ENCODE data around the gene THAP7. TPM values are rescaled to one million over a fixed set of nuclear protein-coding genes. Genes with fewer than 3 reads are reported as not detected.

THAP7 gene
- total RNA-seq, 6 donors from 2014 or later, result 18.9 to 52.4 (median 32.0) TPM

DNA sequence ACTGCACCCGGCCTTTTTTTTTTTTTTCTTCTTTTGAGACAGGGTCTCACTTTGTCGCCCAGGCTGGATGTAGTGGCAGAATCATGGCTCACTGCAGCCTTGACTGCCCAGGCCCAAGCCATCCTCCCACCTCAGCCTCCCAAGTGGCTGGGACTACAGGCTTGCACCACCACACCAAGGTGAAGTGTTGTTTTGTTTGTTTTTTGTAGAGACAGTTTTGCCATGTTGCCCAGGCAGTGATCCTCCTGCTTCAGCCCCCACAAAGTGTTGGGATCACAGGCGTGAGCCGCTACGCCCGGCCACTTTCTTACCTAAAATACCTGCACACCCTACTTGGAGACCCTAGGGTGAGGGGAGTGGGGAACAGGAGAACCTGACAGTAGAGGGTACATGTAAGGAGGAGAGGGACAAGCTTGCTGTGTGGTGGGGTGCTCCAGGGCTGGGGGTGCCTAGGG, 39.4 kb downstream of the THAP7 start:
- H3K27me3 ChIP-seq, result peaks cover 0 to 10% (median 3%) of the 10 kb centered on the region in 4 donors
- peaks cover 14 to 31% (median 18%) of the 10 kb centered on the region in 4 donors for H3K4me1 ChIP-seq
- no peak for DNase-seq
- WGBS, 2 donors, result 95 to 97% methylated on average over 6 of the region's 6 CpGs
- no peak for ATAC-seq (ENCODE audit: low FRiP score in 2 of 2)
- TF ChIP-seq POLR2AphosphoS5 (IDR thresholded peaks at IDR 0.05) (no peak), EP300 (IDR thresholded peaks at IDR 0.05) (no peak), POLR2A (IDR thresholded peaks at IDR 0.05) (no peak)
- TF ChIP-seq, protein P1, sequence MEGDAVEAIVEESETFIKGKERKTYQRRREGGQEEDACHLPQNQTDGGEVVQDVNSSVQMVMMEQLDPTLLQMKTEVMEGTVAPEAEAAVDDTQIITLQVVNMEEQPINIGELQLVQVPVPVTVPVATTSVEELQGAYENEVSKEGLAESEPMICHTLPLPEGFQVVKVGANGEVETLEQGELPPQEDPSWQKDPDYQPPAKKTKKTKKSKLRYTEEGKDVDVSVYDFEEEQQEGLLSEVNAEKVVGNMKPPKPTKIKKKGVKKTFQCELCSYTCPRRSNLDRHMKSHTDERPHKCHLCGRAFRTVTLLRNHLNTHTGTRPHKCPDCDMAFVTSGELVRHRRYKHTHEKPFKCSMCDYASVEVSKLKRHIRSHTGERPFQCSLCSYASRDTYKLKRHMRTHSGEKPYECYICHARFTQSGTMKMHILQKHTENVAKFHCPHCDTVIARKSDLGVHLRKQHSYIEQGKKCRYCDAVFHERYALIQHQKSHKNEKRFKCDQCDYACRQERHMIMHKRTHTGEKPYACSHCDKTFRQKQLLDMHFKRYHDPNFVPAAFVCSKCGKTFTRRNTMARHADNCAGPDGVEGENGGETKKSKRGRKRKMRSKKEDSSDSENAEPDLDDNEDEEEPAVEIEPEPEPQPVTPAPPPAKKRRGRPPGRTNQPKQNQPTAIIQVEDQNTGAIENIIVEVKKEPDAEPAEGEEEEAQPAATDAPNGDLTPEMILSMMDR (IDR thresholded peaks at IDR 0.05), result no peak
- no peak overlapping the region for H3K4me3 ChIP-seq
- no peak overlapping the region for H3K27ac ChIP-seq
- no peaks in the 10 kb centered on the region for H3K36me3 ChIP-seq
- H3K9me3 ChIP-seq, result no peaks in the 10 kb centered on the region

DNA sequence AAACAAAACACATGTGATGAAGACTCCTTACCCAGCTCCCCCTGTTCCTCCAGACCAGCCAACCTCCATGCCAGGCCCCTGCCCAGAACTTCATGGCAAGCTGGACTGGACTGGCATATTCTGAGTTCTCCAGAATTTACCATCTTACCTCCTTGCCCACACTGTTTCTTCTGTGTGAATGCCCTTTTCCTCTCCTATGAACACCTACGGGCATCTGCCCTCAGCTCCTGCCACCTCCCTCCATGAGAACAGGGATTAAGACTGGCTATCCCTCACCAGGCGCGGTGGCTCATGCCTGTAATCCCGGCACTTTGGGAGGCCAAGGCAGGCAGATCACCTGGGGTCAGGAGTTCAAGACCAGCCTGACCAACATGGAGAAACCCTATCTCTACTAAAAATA, 41.3 kb downstream of the THAP7 start:
- Histone ChIP-seq H3K4me3 (no peak overlapping the region), H3K36me3 (no peaks in the 10 kb centered on the region), H3K9me3 (no peaks in the 10 kb centered on the region), H3K27ac (no peak overlapping the region), H3K4me1 (peaks cover 23 to 46% (median 29%) of the 10 kb centered on the region in 4 donors), H3K27me3 (peaks cover 0 to 10% (median 3%) of the 10 kb centered on the region in 4 donors)
- 84 to 88% methylated on average over 4 of the region's 4 CpGs for WGBS, 2 donors
- ATAC-seq (ENCODE audit: low FRiP score in 2 of 2) (no peak), DNase-seq (no peak)
- TF ChIP-seq POLR2A (IDR thresholded peaks at IDR 0.05) (no peak), POLR2AphosphoS5 (IDR thresholded peaks at IDR 0.05) (no peak), EP300 (IDR thresholded peaks at IDR 0.05) (no peak)
- TF ChIP-seq, protein P1 (IDR thresholded peaks at IDR 0.05), result no peak

DNA sequence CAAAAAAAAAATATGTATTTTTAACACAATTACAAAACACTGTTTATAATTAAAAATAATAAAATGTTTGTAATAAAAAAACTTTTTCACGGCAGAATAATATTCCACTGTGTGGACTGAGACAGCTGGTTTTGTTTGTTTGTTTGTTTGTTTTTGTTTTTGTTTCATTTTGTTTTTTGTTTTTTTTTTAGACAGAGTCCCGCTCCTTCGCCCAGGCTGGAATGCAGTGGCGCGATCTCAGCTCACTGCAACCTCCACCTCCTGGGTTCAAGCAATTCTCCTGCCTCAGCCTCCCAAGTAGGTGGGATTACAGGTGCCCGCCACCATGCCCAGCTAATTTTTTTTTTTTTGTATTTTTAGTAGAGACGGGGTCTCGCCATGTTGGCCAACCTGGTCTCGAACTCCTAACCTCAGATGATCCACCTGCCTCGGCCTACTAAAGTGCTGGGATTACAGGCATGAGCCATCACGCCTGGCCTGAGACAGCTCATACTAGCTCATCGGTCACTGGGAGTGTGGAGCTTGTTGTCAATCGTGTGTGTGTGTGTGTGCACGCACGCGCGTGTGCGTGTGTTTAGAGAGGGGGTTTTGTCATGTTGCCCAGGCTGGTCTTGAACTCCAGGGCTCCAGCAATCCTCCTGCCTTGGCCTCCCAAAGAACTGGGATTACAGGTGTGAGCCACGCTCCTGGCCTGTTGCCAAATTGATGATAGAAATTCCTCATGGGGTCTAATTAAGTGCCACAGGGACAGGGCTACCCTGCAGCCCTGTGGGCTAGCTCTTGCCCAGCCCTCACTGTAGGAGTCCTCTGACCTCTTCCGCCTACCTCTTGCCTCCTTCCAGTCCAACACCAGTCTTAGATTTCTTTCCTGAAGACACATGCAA, 42.1 kb downstream of the THAP7 start:
- no peak for TF ChIP-seq POLR2AphosphoS5 (IDR thresholded peaks at IDR 0.05)
- TF ChIP-seq POLR2A (IDR thresholded peaks at IDR 0.05), result no peak
- TF ChIP-seq, protein P1 (IDR thresholded peaks at IDR 0.05), result no peak
- TF ChIP-seq EP300 (IDR thresholded peaks at IDR 0.05), result no peak
- no peak for DNase-seq
- 93 to 95% methylated on average over 20 of the region's 20 CpGs for WGBS, 2 donors
- Histone ChIP-seq H3K9me3 (no peaks in the 10 kb centered on the region), H3K4me1 (peaks cover 19 to 39% (median 25%) of the 10 kb centered on the region in 4 donors), H3K4me3 (no peak overlapping the region), H3K36me3 (no peaks in the 10 kb centered on the region), H3K27me3 (peaks cover 0 to 7% (median 0%) of the 10 kb centered on the region in 4 donors), H3K27ac (no peak overlapping the region)
- no peak for ATAC-seq (ENCODE audit: low FRiP score in 2 of 2)

DNA sequence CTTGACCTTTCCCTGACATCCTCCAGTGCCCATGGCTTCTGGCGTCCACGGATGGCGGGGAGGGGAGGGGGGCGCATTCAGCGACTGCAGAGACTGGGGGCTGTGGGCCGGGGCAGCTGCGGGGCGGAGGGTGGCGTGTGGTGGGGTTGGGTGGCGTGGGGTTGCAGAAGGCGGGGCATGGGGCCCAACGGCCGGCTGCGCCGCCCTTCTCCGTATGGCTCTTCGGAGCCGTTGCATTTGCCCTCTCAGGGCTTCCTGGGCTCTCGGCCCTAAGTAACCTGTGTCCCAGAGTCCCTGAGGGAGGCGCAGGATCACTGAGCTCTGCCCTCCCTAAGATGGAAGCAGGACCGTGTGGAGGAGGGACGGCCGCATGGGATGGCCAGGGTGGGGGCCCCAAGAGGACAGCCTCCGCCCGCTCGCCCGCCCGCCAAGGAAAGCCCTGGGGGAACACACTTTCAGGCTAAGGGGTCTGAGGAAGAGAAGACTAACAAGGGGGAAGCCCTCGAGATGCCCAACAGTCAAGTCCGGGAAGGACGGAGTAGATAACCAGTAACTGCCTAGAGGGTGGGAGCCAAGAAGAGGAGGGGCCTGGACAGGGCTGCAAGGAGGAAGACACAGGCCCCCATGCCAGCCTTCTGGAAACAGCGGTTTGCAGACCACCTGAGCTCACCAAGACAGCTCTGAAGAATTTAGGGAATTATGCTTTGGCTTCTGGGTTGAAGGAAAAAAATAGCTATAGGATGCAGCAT, 44.1 kb downstream of the THAP7 start:
- Histone ChIP-seq H3K27me3 (no peaks in the 10 kb centered on the region), H3K36me3 (peaks cover 0 to 12% (median 7%) of the 10 kb centered on the region in 4 donors), H3K4me1 (peaks cover 13 to 32% (median 21%) of the 10 kb centered on the region in 4 donors), H3K27ac (peak overlapping the region; percentile 48 to 88 (median 72)), H3K9me3 (no peaks in the 10 kb centered on the region), H3K4me3 (peak overlapping the region; percentile 49 to 80 (median 75))
- DNase-seq, result peak; percentile 69 to 88
- TF ChIP-seq POLR2A (IDR thresholded peaks at IDR 0.05) (no peak), EP300 (IDR thresholded peaks at IDR 0.05) (no peak), POLR2AphosphoS5 (IDR thresholded peaks at IDR 0.05) (no peak)
- TF ChIP-seq, protein P1 (IDR thresholded peaks at IDR 0.05), result no peak
- 6 to 14% methylated on average over 23 to 30 of the region's 32 CpGs for WGBS, 2 donors
- ATAC-seq (ENCODE audit: low FRiP score in 2 of 2), result peak; percentile 82 to 84
